K562 (cell line): Measurements from ENCODE around the gene XPC. TPM values are rescaled to one million over a fixed set of nuclear protein-coding genes. Genes with fewer than 3 reads are reported as not detected.

Source experiments
- CEBPB ChIP-seq: fragments of 450-650 bp; IDR thresholded peaks from 2 replicates; pipeline ENCODE4 v1.6.1; 2016; ENCODE audit warnings: missing genetic modification characterization, missing compliant biosample characterization
- FOS ChIP-seq: IDR thresholded peaks from 3 replicates; pipeline ENCODE4 v1.6.1; 2011; ENCODE audit not compliant: insufficient read length; ENCODE audit errors: extremely low read depth
- HINFP ChIP-seq: fragments of 450-650 bp; conservative IDR thresholded peaks from 2 replicates; pipeline ENCODE4 v1.6.1; 2016; ENCODE audit warnings: missing genetic modification characterization, low read depth, mild to moderate bottlenecking, control low read depth, missing compliant biosample characterization
- HNRNPLL ChIP-seq: fragments of 200-400 bp; formaldehyde crosslinking; IDR thresholded peaks from 2 replicates; pipeline ENCODE4 v1.6.1; 2017; ENCODE audit warnings: low read length, low read depth, mild to moderate bottlenecking; ENCODE audit not compliant: poor library complexity, severe bottlenecking
- JUND ChIP-seq, 2 experiments: IDR thresholded peaks; 2 replicates in 1 of 2; 3 replicates in 1 of 2; pipeline ENCODE4 v1.6.1; 2011; ENCODE audit warnings: borderline replicate concordance in 2 of 2, low read depth in 2 of 2, low read length in 2 of 2, improper control_type of control experiment in 1 of 2, missing biosample characterization in 1 of 2, missing genetic modification characterization in 1 of 2, missing genetic modification reagents in 1 of 2
- KLF13 ChIP-seq: fragments of 450-650 bp; IDR thresholded peaks from 2 replicates; pipeline ENCODE4 v1.6.1; 2016; ENCODE audit warnings: missing genetic modification characterization, low read depth, mild to moderate bottlenecking, missing compliant biosample characterization, moderate library complexity, borderline replicate concordance
- MCM3 ChIP-seq: fragments of 450-650 bp; IDR thresholded peaks from 2 replicates; pipeline ENCODE4 v1.6.1; 2016
- NELFE ChIP-seq: IDR thresholded peaks from 2 replicates; pipeline ENCODE4 v1.6.1; 2011; ENCODE audit warnings: mild to moderate bottlenecking; ENCODE audit not compliant: insufficient read depth, insufficient read length
- RBBP5 ChIP-seq: fragments of 200-600 bp; sonication (generic); IDR thresholded peaks from 2 replicates; pipeline ENCODE4 v1.6.1; 2012; ENCODE audit warnings: borderline replicate concordance, mild to moderate bottlenecking, low read length, control low read depth, inconsistent platforms; ENCODE audit not compliant: insufficient read depth, poor library complexity, severe bottlenecking
- SIN3A ChIP-seq, 2 experiments: fragments of 150-350 bp in 1 of 2; IDR thresholded peaks; 2 replicates each; pipeline ENCODE4 v1.6.1; 2011 to 2016; ENCODE audit warnings: borderline replicate concordance in 2 of 2, low read depth in 2 of 2, low read length in 2 of 2, mild to moderate bottlenecking in 2 of 2, moderate library complexity in 2 of 2; ENCODE audit not compliant: control insufficient read depth in 1 of 2
- STAG1 ChIP-seq: sonication (generic); formaldehyde crosslinking; IDR thresholded peaks from 2 replicates; pipeline ENCODE4 v1.5.0; 2020; ENCODE audit warnings: missing genetic modification reagents, borderline replicate concordance
- TBP ChIP-seq: optimal IDR thresholded peaks from 2 replicates; pipeline ENCODE3; 2011; ENCODE audit warnings: low read depth, low read length, improper control_type of control experiment
- TFAM ChIP-seq: fragments of 250-450 bp; sonication (Bioruptor Pico); conservative IDR thresholded peaks from 2 replicates; pipeline ENCODE4 v1.5.0; 2021; ENCODE audit warnings: mild to moderate bottlenecking, moderate library complexity
- ZNF232 ChIP-seq: sonication (generic); formaldehyde crosslinking; IDR thresholded peaks from 2 replicates; pipeline ENCODE4 v1.8.0; 2022; ENCODE audit warnings: mild to moderate bottlenecking, missing genetic modification reagents
- ZNF655 ChIP-seq: fragments of 250-450 bp; sonication (Bioruptor Pico); IDR thresholded peaks from 2 replicates; pipeline ENCODE4 v1.5.0; 2021
- polyA plus RNA-seq, 8 experiments: library from polyadenylated mRNA; depleted of rRNA in 4 of 8; stranded (reverse) in 5 of 8; unstranded in 3 of 8; fragments of >200 nt; fragmentation: Nextera tagmentation in 2 of 8; fragmentation: Illumina TruSeq in 1 of 8; extraction: Ambion mirVana in 2 of 8; extraction: Trizol in 1 of 8; gene quantifications; 2 replicates each; pipeline versions ENCODE4 v1.2.1 to v1.2.3, GENCODE V29; 2011 to 2014; ENCODE audit warnings: inconsistent platforms in 1 of 8, missing spikeins in 1 of 8
- total RNA-seq, 7 experiments: library from RNA; depleted of rRNA in 6 of 7; stranded (reverse); fragments of >200 nt in 6 of 7; fragmentation: Illumina TruSeq in 2 of 7; extraction: Trizol in 2 of 7; gene quantifications; 2 replicates each; pipeline versions ENCODE4 v1.2.1 to v1.2.3, GENCODE V29; 2011 to 2021; ENCODE audit warnings: low replicate concordance in 1 of 7
- TF ChIP-seq, protein P1 (sequence below), 2 experiments: fragments of 450-650 bp; IDR thresholded peaks; 2 replicates each; pipeline ENCODE4 v1.6.1; 2018; ENCODE audit warnings: mild to moderate bottlenecking in 2 of 2, low read depth in 1 of 2; ENCODE audit not compliant: partially characterized antibody in 2 of 2
- TF ChIP-seq, protein P2 (sequence below): fragments of 450-650 bp; IDR thresholded peaks from 2 replicates; pipeline ENCODE4 v1.6.1; 2016; ENCODE audit warnings: borderline replicate concordance

The XPC gene
- total and polyA plus RNA-seq, 9 of the 15 experiments (the other 6 are each of a cell fraction or from before 2014, with no cell fraction given): 3.8 to 54.7 (median 41.3) TPM

GRCh38 chr3:14144423-14145075, 33.9 kb downstream of the XPC start (continued):
- TF ChIP-seq, protein P1, sequence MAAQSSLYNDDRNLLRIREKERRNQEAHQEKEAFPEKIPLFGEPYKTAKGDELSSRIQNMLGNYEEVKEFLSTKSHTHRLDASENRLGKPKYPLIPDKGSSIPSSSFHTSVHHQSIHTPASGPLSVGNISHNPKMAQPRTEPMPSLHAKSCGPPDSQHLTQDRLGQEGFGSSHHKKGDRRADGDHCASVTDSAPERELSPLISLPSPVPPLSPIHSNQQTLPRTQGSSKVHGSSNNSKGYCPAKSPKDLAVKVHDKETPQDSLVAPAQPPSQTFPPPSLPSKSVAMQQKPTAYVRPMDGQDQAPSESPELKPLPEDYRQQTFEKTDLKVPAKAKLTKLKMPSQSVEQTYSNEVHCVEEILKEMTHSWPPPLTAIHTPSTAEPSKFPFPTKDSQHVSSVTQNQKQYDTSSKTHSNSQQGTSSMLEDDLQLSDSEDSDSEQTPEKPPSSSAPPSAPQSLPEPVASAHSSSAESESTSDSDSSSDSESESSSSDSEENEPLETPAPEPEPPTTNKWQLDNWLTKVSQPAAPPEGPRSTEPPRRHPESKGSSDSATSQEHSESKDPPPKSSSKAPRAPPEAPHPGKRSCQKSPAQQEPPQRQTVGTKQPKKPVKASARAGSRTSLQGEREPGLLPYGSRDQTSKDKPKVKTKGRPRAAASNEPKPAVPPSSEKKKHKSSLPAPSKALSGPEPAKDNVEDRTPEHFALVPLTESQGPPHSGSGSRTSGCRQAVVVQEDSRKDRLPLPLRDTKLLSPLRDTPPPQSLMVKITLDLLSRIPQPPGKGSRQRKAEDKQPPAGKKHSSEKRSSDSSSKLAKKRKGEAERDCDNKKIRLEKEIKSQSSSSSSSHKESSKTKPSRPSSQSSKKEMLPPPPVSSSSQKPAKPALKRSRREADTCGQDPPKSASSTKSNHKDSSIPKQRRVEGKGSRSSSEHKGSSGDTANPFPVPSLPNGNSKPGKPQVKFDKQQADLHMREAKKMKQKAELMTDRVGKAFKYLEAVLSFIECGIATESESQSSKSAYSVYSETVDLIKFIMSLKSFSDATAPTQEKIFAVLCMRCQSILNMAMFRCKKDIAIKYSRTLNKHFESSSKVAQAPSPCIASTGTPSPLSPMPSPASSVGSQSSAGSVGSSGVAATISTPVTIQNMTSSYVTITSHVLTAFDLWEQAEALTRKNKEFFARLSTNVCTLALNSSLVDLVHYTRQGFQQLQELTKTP (IDR thresholded peaks at IDR 0.05; ENCODE audit: low read depth in 1 of 2, partially characterized antibody in 2 of 2): no peak
- TF ChIP-seq STAG1 (no peak), ZNF232 (no peak), SIN3A (IDR thresholded peaks at IDR 0.05; ENCODE audit: borderline replicate concordance in 2 of 2, control insufficient read depth in 1 of 2, low read depth in 2 of 2, low read length in 2 of 2) (no peak), HINFP (tag) (no peak), CEBPB (tag) (peak; percentile 94), JUND (IDR thresholded peaks at IDR 0.05; ENCODE audit: borderline replicate concordance, low read depth, low read length) (peak; percentile 98), JUND (tag; IDR thresholded peaks at IDR 0.05; ENCODE audit: borderline replicate concordance, low read depth, low read length) (peak; percentile 96), TFAM (CRISPR knock-in tag) (no peak), HNRNPLL (no peak), ZNF655 (CRISPR knock-in tag) (no peak), FOS (peak; percentile 76), MCM3 (no peak), KLF13 (no peak), RBBP5 (peak; percentile 40), TBP (no peak), NELFE (no peak)
- TF ChIP-seq, protein P2, sequence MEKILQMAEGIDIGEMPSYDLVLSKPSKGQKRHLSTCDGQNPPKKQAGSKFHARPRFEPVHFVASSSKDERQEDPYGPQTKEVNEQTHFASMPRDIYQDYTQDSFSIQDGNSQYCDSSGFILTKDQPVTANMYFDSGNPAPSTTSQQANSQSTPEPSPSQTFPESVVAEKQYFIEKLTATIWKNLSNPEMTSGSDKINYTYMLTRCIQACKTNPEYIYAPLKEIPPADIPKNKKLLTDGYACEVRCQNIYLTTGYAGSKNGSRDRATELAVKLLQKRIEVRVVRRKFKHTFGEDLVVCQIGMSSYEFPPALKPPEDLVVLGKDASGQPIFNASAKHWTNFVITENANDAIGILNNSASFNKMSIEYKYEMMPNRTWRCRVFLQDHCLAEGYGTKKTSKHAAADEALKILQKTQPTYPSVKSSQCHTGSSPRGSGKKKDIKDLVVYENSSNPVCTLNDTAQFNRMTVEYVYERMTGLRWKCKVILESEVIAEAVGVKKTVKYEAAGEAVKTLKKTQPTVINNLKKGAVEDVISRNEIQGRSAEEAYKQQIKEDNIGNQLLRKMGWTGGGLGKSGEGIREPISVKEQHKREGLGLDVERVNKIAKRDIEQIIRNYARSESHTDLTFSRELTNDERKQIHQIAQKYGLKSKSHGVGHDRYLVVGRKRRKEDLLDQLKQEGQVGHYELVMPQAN: no peak
